WTC11 (cell line): ENCODE results near the gene VWA2.

Experiments
- ELF4 ChIP-seq: sonication (generic); formaldehyde crosslinking; IDR thresholded peaks from 2 replicates; pipeline ENCODE4 v1.8.1; 2022; ENCODE audit warnings: low read depth, mild to moderate bottlenecking, moderate library complexity, missing genetic modification reagents
- ETV6 ChIP-seq: sonication (generic); formaldehyde crosslinking; IDR thresholded peaks from 2 replicates; pipeline ENCODE4 v1.8.1; 2022; ENCODE audit warnings: mild to moderate bottlenecking, missing genetic modification reagents
- FOXJ3 ChIP-seq: sonication (generic); formaldehyde crosslinking; IDR thresholded peaks from 2 replicates; pipeline ENCODE4 v1.9.0; 2021; ENCODE audit warnings: missing genetic modification reagents, mild to moderate bottlenecking, borderline replicate concordance
- GTF2I ChIP-seq: fragments of 250-450 bp; sonication (Bioruptor Pico); conservative IDR thresholded peaks from 2 replicates; pipeline ENCODE4 v1.4.0; 2021; ENCODE audit warnings: mild to moderate bottlenecking
- JUN ChIP-seq: sonication (generic); formaldehyde crosslinking; IDR thresholded peaks from 2 replicates; pipeline ENCODE4 v1.8.0; 2023; ENCODE audit warnings: mild to moderate bottlenecking, missing genetic modification reagents
- NR1H2 ChIP-seq: sonication (generic); formaldehyde crosslinking; IDR thresholded peaks from 2 replicates; pipeline ENCODE4 v1.9.0; 2021; ENCODE audit warnings: mild to moderate bottlenecking, moderate library complexity, missing genetic modification reagents
- NR2C2 ChIP-seq: sonication (generic); formaldehyde crosslinking; IDR thresholded peaks from 2 replicates; pipeline ENCODE4 v1.8.0; 2022; ENCODE audit warnings: mild to moderate bottlenecking, missing genetic modification reagents
- PRDM15 ChIP-seq: sonication (generic); formaldehyde crosslinking; IDR thresholded peaks from 2 replicates; pipeline ENCODE4 v1.8.0; 2022; ENCODE audit warnings: missing genetic modification reagents
- RORB ChIP-seq: fragments of 250-450 bp; sonication (Bioruptor Pico); IDR thresholded peaks from 2 replicates; pipeline ENCODE4 v1.9.0; 2021; ENCODE audit warnings: mild to moderate bottlenecking
- ZBTB43 ChIP-seq: sonication (generic); formaldehyde crosslinking; IDR thresholded peaks from 2 replicates; pipeline ENCODE4 v1.8.1; 2023; ENCODE audit warnings: mild to moderate bottlenecking, missing genetic modification reagents
- ZNF512 ChIP-seq: sonication (generic); formaldehyde crosslinking; IDR thresholded peaks from 2 replicates; pipeline ENCODE4 v1.8.1; 2022; ENCODE audit warnings: missing genetic modification reagents, borderline replicate concordance
- TF ChIP-seq, protein P1 (sequence below): fragments of 200-600 bp; IDR thresholded peaks from 2 replicates; pipeline ENCODE4 v1.8.0; 2022; ENCODE audit warnings: antibody characterized with exemption
- TF ChIP-seq, protein P2 (sequence below): sonication (generic); formaldehyde crosslinking; IDR thresholded peaks from 2 replicates; pipeline ENCODE4 v1.8.0; 2022; ENCODE audit warnings: mild to moderate bottlenecking, missing genetic modification reagents

DNA sequence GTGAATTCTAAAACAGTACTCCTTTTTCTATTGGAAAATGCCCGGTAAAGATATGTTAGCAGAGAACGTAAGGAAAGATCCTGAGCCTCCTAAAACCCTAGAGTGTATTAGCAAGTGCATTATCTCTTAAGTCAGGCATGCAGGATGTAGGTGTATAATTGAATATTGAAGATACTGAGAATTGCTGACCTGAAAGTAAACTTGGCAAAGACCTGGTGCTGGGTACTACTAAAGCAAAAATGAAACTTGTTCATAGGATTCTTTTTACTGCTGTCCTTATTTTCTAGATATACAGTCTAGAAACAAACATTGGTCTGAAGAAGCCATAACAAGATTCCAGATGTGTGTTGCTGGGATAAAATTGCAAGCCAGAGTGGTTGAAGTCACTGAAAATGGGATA is 18.8 kb upstream of the VWA2 start:
- no peak for TF ChIP-seq ELF4 (CRISPR knock-in tag)
- TF ChIP-seq, protein P1, sequence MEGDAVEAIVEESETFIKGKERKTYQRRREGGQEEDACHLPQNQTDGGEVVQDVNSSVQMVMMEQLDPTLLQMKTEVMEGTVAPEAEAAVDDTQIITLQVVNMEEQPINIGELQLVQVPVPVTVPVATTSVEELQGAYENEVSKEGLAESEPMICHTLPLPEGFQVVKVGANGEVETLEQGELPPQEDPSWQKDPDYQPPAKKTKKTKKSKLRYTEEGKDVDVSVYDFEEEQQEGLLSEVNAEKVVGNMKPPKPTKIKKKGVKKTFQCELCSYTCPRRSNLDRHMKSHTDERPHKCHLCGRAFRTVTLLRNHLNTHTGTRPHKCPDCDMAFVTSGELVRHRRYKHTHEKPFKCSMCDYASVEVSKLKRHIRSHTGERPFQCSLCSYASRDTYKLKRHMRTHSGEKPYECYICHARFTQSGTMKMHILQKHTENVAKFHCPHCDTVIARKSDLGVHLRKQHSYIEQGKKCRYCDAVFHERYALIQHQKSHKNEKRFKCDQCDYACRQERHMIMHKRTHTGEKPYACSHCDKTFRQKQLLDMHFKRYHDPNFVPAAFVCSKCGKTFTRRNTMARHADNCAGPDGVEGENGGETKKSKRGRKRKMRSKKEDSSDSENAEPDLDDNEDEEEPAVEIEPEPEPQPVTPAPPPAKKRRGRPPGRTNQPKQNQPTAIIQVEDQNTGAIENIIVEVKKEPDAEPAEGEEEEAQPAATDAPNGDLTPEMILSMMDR = no peak
- TF ChIP-seq ETV6 (CRISPR knock-in tag) = no peak
- TF ChIP-seq ZNF512 (CRISPR knock-in tag) = no peak
- no peak for TF ChIP-seq NR1H2 (CRISPR knock-in tag)
- TF ChIP-seq PRDM15 (CRISPR knock-in tag) = no peak
- no peak for TF ChIP-seq FOXJ3
- TF ChIP-seq, protein P2, sequence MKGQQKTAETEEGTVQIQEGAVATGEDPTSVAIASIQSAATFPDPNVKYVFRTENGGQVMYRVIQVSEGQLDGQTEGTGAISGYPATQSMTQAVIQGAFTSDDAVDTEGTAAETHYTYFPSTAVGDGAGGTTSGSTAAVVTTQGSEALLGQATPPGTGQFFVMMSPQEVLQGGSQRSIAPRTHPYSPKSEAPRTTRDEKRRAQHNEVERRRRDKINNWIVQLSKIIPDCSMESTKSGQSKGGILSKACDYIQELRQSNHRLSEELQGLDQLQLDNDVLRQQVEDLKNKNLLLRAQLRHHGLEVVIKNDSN (CRISPR knock-in tag) = no peak
- no peak for TF ChIP-seq GTF2I
- no peak for TF ChIP-seq RORB (CRISPR knock-in tag)
- TF ChIP-seq JUN (CRISPR knock-in tag) = no peak
- no peak for TF ChIP-seq NR2C2 (CRISPR knock-in tag)
- no peak for TF ChIP-seq ZBTB43
